ENCODE measurements around the gene DMRT1.

DMRT1 gene

DNA sequence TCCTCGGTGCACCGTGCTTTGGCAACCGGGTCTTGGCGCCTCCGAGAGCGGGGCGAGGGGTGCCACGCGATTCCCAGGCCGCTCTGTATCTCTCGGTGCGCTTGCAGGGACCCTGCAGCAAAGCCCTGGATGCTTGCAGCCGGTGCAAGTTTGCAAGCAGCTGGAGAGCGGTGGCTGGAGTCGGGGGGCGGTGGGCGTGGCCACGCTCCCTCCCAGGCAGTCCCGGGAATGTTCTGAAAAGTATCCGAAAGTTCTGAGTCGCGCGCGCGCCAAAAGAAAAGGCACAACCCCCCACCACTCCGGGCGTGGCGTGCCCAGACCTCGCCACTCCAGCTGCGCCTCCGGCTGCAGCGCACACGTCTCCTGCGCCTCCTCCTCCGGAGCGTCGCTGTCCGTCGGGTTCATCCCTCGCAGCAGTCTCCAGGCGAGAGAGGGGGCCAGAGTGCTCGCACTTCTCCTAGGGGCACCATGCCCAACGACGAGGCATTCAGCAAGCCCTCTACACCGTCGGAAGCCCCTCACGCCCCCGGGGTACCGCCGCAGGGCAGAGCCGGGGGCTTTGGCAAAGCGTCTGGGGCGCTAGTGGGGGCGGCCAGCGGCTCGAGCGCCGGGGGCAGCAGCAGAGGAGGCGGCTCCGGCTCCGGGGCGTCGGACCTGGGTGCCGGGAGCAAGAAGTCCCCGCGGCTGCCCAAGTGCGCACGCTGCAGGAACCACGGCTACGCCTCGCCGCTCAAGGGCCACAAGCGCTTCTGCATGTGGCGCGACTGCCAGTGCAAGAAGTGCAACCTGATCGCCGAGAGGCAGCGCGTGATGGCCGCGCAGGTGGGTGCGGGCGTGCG is at the start of gene DMRT1:
Gene DMRT1, plus strand, starts transcription at position 327 of the 839 bp plus-strand sequence. Its CDS starts 142 bp downstream, at position 469.
- Histone ChIP-seq H3K9me3 (ENCODE audit: insufficient read depth, low read depth, low read length) (no peaks in the 10 kb centered on the region), H3K4me3 (ENCODE audit: low read length) (peak within 1 kb of the TSS; percentile 45; the same call in 1 of the 2 replicates), H3K27me3 (ENCODE audit: insufficient read depth, low read length) (peaks cover 100% of the 10 kb centered on the region), H3K27ac (ENCODE audit: low read length) (no peak within 1 kb of the TSS), H3K36me3 (ENCODE audit: insufficient read depth, low read depth, low read length) (no peaks in the 10 kb centered on the region), H3K9ac (ENCODE audit: low read depth, low read length) (no peak within 1 kb of the TSS), H3K4me1 (ENCODE audit: insufficient read depth, low read length) (peaks cover 15% of the 10 kb centered on the region; the same call in 1 of the 2 replicates)

DNA sequence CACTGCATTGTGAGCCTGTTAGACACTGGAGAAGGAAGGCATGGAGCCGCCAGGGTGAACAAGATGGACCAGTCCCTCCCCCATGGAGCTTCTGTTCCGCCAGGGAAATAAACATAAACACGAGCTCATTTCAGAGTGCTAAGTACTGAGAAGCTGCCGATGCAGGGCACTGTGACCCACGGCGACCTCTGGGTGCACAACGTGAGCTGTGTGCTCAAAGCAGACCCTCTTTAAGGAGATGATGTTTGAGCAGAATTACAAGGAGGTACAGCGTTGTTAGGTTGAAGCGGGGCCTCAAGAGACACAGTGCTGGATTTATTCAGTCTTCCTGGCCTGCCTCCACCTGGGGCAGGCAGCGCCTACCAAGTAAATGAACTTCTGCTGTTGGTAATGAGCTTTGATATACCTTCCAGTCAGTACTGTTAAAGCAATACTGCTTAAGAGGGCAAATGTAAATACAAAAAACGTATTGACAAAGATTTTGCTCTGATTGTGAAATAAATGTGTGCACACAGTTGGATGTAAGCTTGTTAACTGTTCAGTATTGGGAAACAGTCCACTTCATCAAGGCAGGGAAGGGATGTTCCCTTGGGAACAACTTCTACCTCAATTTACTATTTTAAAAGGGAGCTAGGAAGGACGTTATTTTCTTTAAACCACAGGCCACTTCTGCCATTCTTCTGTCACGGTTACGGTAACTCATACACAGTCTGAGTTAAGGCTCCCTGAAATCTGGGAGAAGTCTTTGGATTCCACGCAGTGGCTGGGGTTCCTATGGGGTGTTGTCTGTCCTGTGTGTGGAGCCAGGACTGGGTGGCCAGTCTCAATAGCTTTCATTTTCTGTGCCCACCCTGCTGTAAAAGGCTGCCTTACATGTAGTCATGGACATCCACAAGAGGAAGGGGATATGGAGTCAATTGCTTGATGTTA is 48.9 kb upstream of the DMRT1 start:
- Histone ChIP-seq H3K4me1 (ENCODE audit: insufficient read depth, low read length) (no peaks in the 10 kb centered on the region), H3K36me3 (ENCODE audit: insufficient read depth, low read depth, low read length) (no peaks in the 10 kb centered on the region), H3K27me3 (ENCODE audit: insufficient read depth, low read length) (no peaks in the 10 kb centered on the region), H3K4me3 (ENCODE audit: low read length) (no peak overlapping the region), H3K27ac (ENCODE audit: low read length) (no peak overlapping the region), H3K9me3 (ENCODE audit: insufficient read depth, low read depth, low read length) (no peaks in the 10 kb centered on the region), H3K9ac (ENCODE audit: low read depth, low read length) (no peak overlapping the region)

- Histone ChIP-seq H3K36me3 (ENCODE audit: insufficient read depth, low read depth, low read length) (no peaks in the 10 kb centered on the region), H3K27me3 (ENCODE audit: insufficient read depth, low read length) (no peaks in the 10 kb centered on the region), H3K9ac (ENCODE audit: low read depth, low read length) (no peak overlapping the region), H3K27ac (ENCODE audit: low read length) (no peak overlapping the region), H3K4me1 (ENCODE audit: insufficient read depth, low read length) (no peaks in the 10 kb centered on the region), H3K4me3 (ENCODE audit: low read length) (no peak overlapping the region), H3K9me3 (ENCODE audit: insufficient read depth, low read depth, low read length) (no peaks in the 10 kb centered on the region)
Measured at GRCh38 chr9:794386-794785, 47.1 kb upstream of the DMRT1 start.

DNA sequence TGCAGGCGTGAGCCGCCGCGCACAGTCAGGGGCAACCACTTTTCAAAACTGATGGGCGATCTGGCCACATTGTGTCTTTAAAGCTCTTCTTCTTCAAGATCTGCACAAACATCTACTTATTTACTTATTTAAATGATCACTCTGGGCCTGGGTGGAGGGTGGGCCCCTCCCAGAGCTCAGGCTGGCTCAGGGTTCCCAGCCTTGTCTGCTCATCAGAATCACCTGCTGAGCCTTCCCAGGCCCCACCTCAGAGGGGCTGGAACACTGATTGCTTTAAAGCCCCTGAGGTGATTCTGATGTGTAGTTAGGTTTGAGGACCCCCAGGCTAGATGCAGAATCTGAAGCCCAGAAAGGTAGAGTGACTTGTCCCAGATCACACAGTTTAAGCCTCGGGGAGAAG is 45.6 kb upstream of the DMRT1 start:
- Histone ChIP-seq H3K27me3 (ENCODE audit: insufficient read depth, low read length) (no peaks in the 10 kb centered on the region), H3K27ac (ENCODE audit: low read length) (no peak overlapping the region), H3K4me1 (ENCODE audit: insufficient read depth, low read length) (no peaks in the 10 kb centered on the region), H3K9me3 (ENCODE audit: insufficient read depth, low read depth, low read length) (no peaks in the 10 kb centered on the region), H3K36me3 (ENCODE audit: insufficient read depth, low read depth, low read length) (no peaks in the 10 kb centered on the region), H3K4me3 (ENCODE audit: low read length) (no peak overlapping the region), H3K9ac (ENCODE audit: low read depth, low read length) (no peak overlapping the region)

DNA sequence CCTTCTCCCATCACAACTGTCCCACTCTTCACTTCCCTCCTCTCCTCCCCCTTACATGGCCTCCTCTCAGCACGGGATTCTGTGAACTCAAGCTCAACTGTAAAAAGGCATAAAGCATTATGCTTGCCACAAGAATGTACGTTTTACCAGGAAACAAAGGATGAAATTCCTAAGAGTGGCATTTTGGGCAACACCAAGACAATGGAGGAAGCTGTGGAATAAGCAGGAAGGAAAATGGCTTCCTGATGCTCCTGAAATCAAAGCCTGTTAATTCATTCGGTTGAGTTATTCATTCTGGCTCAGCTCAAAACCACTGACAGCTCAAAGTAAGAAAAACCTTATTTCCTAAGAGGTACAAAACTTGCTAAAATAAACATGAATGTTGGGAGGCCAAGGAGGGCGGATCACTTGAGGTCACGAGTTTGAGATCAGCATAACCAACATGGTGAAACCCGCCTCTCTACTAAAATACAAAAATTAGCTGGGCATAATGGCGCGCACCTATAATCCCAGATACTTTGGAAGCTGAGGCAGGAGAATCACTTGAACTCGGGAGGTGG is 40.8 kb upstream of the DMRT1 start:
- Histone ChIP-seq H3K4me1 (ENCODE audit: insufficient read depth, low read length) (no peaks in the 10 kb centered on the region; the same call in 1 of the 2 replicates), H3K36me3 (ENCODE audit: insufficient read depth, low read depth, low read length) (no peaks in the 10 kb centered on the region), H3K9ac (ENCODE audit: low read depth, low read length) (no peak overlapping the region), H3K27ac (ENCODE audit: low read length) (no peak overlapping the region), H3K27me3 (ENCODE audit: insufficient read depth, low read length) (no peaks in the 10 kb centered on the region), H3K9me3 (ENCODE audit: insufficient read depth, low read depth, low read length) (no peaks in the 10 kb centered on the region), H3K4me3 (ENCODE audit: low read length) (no peak overlapping the region)

- no peaks in the 10 kb centered on the region for H3K9me3 ChIP-seq (ENCODE audit: insufficient read depth, low read depth, low read length)
- H3K4me1 ChIP-seq (ENCODE audit: insufficient read depth, low read length): no peaks in the 10 kb centered on the region; the same call in 1 of the 2 replicates
- H3K4me3 ChIP-seq (ENCODE audit: low read length): no peak overlapping the region
- no peaks in the 10 kb centered on the region for H3K27me3 ChIP-seq (ENCODE audit: insufficient read depth, low read length)
- no peak overlapping the region for H3K27ac ChIP-seq (ENCODE audit: low read length)
- H3K9ac ChIP-seq (ENCODE audit: low read depth, low read length): no peak overlapping the region
- H3K36me3 ChIP-seq (ENCODE audit: insufficient read depth, low read depth, low read length): no peaks in the 10 kb centered on the region
Measured at GRCh38 chr9:801399-802071, 40.0 kb upstream of the DMRT1 start.

- Histone ChIP-seq H3K9ac (ENCODE audit: low read depth, low read length) (no peak overlapping the region), H3K36me3 (ENCODE audit: insufficient read depth, low read depth, low read length) (no peaks in the 10 kb centered on the region), H3K9me3 (ENCODE audit: insufficient read depth, low read depth, low read length) (no peaks in the 10 kb centered on the region), H3K4me1 (ENCODE audit: insufficient read depth, low read length) (no peaks in the 10 kb centered on the region; the same call in 1 of the 2 replicates), H3K4me3 (ENCODE audit: low read length) (no peak overlapping the region), H3K27me3 (ENCODE audit: insufficient read depth, low read length) (no peaks in the 10 kb centered on the region), H3K27ac (ENCODE audit: low read length) (no peak overlapping the region)
Measured at GRCh38 chr9:804026-804425, 37.5 kb upstream of the DMRT1 start.

- H3K9ac ChIP-seq (ENCODE audit: low read depth, low read length): no peak overlapping the region
- no peaks in the 10 kb centered on the region; the same call in 1 of the 2 replicates for H3K4me1 ChIP-seq (ENCODE audit: insufficient read depth, low read length)
Measured at GRCh38 chr9:805151-805550, 36.3 kb upstream of the DMRT1 start.

DNA sequence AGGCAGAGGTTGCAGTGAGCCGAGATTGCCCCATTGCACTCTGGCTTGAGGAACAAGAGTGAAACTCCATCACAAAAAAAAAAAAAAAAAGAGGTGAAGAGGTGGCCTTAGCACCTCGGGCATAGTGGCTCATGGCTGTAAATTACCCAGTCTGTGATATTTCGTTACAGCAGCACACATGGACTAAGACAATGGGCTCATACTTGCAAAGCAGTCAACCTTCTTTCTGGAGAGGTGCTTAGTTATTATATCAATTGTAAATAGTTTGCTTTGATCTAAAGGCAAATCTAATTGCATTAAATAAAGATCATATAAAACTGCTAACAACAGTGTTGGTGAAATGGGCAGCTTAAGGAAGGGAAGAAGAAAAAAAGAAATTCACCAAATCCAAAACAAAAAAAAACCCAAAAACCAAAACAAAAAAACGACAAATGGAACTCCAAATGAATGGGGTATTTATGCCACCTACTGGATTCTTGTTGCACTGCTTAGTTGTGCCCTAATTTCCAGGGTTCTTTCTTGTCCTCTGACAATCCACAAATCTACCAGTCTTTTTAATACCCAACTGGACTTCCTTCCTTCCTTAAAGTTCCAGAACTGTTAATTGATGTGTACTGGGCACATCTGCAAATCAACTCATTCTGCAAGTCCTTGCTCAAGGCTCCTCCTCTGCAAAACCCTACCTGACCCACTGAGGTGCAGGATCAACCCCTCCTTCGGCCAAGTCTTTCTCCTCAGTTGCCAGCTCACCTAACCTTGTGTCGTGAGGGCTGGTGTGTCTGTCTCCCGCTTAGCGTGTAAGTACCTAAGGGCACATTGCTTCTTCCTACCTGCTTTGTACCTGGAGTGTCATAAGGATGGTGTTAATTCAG is 35.0 kb upstream of the DMRT1 start:
- no peaks in the 10 kb centered on the region; the same call in 1 of the 2 replicates for H3K4me1 ChIP-seq (ENCODE audit: insufficient read depth, low read length)
- H3K27me3 ChIP-seq (ENCODE audit: insufficient read depth, low read length): no peaks in the 10 kb centered on the region
- no peak overlapping the region for H3K4me3 ChIP-seq (ENCODE audit: low read length)
- no peak overlapping the region for H3K9ac ChIP-seq (ENCODE audit: low read depth, low read length)
- H3K9me3 ChIP-seq (ENCODE audit: insufficient read depth, low read depth, low read length): no peaks in the 10 kb centered on the region
- H3K27ac ChIP-seq (ENCODE audit: low read length): no peak overlapping the region
- H3K36me3 ChIP-seq (ENCODE audit: insufficient read depth, low read depth, low read length): no peaks in the 10 kb centered on the region

More at GRCh38 chr9:805151-805550, 36.3 kb upstream of the DMRT1 start:
- H3K9me3 ChIP-seq (ENCODE audit: insufficient read depth, low read depth, low read length): no peaks in the 10 kb centered on the region
- H3K36me3 ChIP-seq (ENCODE audit: insufficient read depth, low read depth, low read length): no peaks in the 10 kb centered on the region
- no peaks in the 10 kb centered on the region for H3K27me3 ChIP-seq (ENCODE audit: insufficient read depth, low read length)
- no peak overlapping the region for H3K4me3 ChIP-seq (ENCODE audit: low read length)
- H3K27ac ChIP-seq (ENCODE audit: low read length): no peak overlapping the region

GRCh38 chr9:811106-811531 is 30.4 kb upstream of the DMRT1 start:
- Histone ChIP-seq H3K27me3 (ENCODE audit: insufficient read depth, low read length) (no peaks in the 10 kb centered on the region), H3K4me3 (ENCODE audit: low read length) (no peak overlapping the region), H3K27ac (ENCODE audit: low read length) (no peak overlapping the region), H3K36me3 (ENCODE audit: insufficient read depth, low read depth, low read length) (no peaks in the 10 kb centered on the region), H3K9ac (ENCODE audit: low read depth, low read length) (no peak overlapping the region), H3K4me1 (ENCODE audit: insufficient read depth, low read length) (no peaks in the 10 kb centered on the region), H3K9me3 (ENCODE audit: insufficient read depth, low read depth, low read length) (no peaks in the 10 kb centered on the region)
